ENCODE results near the gene ZNF554. TPM values are rescaled to one million over a fixed set of nuclear protein-coding genes. Genes with fewer than 3 reads are reported as not detected.

Gene ZNF554
- total and polyA plus RNA-seq, 4 donors, result 1.1 to 8.8 (median 4.0) TPM

DNA sequence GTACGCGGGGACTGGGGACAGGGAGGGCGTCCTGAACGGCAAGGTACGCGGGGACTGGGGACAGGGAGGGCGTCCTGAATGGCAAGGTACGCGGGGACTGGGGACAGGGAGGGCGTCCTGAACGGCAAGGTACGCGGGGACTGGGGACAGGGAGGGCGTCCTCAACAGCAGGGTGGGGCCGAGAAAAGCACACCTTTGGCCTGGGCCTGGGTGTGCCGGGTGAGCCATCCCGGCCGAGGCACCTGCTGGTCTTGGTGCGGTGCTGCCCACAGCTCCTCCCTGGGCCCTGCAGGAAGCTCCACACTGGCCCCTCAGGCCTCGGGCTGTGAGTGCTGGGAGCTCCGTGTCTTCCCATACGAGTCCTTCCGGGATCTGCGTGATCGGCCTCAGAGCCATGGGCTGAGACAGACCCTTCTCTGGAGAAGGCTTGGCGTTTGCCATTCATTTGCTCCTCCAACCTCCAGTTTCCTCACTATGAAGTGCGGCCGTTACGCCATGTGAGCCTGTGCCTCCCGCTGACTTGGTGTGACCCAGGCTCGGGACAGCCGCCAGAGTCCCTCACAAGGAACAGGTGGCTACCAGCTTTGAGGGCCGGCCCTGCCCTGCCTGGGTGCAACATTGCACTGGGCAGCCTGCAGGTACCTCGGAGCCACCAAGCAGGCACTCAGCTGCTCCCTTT, 7.8 kb upstream of the ZNF554 start:
- H3K27me3 ChIP-seq (ENCODE audit: control insufficient read depth in 3 of 3, insufficient read depth in 3 of 3, low read length in 2 of 3), result no peaks in the 10 kb centered on the region
- ATAC-seq (ENCODE audit: insufficient read depth, low FRiP score), result no peak
- H3K4me1 ChIP-seq (ENCODE audit: control insufficient read depth in 5 of 5, insufficient read depth in 5 of 5, low read length in 5 of 5), result no peaks in the 10 kb centered on the region
- peaks cover 3 to 54% (median 5%) of the 10 kb centered on the region in 4 donors for H3K36me3 ChIP-seq (ENCODE audit: control insufficient read depth in 4 of 4, insufficient read depth in 4 of 4, low read length in 4 of 4)
- H3K4me3 ChIP-seq, result no peak overlapping the region
- no peak for TF ChIP-seq CTCF (IDR thresholded peaks at IDR 0.05; ENCODE audit: control extremely low read depth, extremely low read depth)
- H3K9me3 ChIP-seq (ENCODE audit: control insufficient read depth in 4 of 4, insufficient read depth in 3 of 4, low read length in 3 of 4), result peaks cover 0 to 3% (median 0%) of the 10 kb centered on the region in 4 donors
- no peak overlapping the region for H3K27ac ChIP-seq (ENCODE audit: low read depth in 1 of 2, low read length in 1 of 2)
- WGBS, 2 donors, result 95 to 96% methylated on average over 31 to 34 of the region's 34 CpGs
- no peak overlapping the region for H3K9ac ChIP-seq (ENCODE audit: insufficient read depth in 1 of 2, low read length in 2 of 2)
- DNase-seq, result no peak

GRCh38 chr19:2812414-2813234, 7.0 kb upstream of the ZNF554 start:
- H3K4me1 ChIP-seq (ENCODE audit: control insufficient read depth in 5 of 5, insufficient read depth in 5 of 5, low read length in 5 of 5), result no peaks in the 10 kb centered on the region
- no peak overlapping the region for H3K4me3 ChIP-seq
- ATAC-seq (ENCODE audit: insufficient read depth, low FRiP score), result no peak
- no peaks in the 10 kb centered on the region for H3K27me3 ChIP-seq (ENCODE audit: control insufficient read depth in 3 of 3, insufficient read depth in 3 of 3, low read length in 2 of 3)
- no peak overlapping the region for H3K9ac ChIP-seq (ENCODE audit: insufficient read depth in 1 of 2, low read length in 2 of 2)
- no peak for DNase-seq
- H3K36me3 ChIP-seq (ENCODE audit: control insufficient read depth in 4 of 4, insufficient read depth in 4 of 4, low read length in 4 of 4), result peaks cover 0 to 46% (median 4%) of the 10 kb centered on the region in 4 donors
- 93 to 94% methylated on average over 37 of the region's 37 CpGs for WGBS, 2 donors
- H3K9me3 ChIP-seq (ENCODE audit: control insufficient read depth in 4 of 4, insufficient read depth in 3 of 4, low read length in 3 of 4), result no peaks in the 10 kb centered on the region
- TF ChIP-seq CTCF (IDR thresholded peaks at IDR 0.05; ENCODE audit: control extremely low read depth, extremely low read depth), result no peak
- H3K27ac ChIP-seq (ENCODE audit: low read depth in 1 of 2, low read length in 1 of 2), result no peak overlapping the region

- ATAC-seq (ENCODE audit: insufficient read depth, low FRiP score) (no peak), DNase-seq (peak in 1 of 3 donors; percentile 31)
- Histone ChIP-seq H3K4me3 (no peak overlapping the region), H3K27ac (ENCODE audit: low read depth in 1 of 2, low read length in 1 of 2) (no peak overlapping the region), H3K36me3 (ENCODE audit: control insufficient read depth in 4 of 4, insufficient read depth in 4 of 4, low read length in 4 of 4) (peaks cover 0 to 38% (median 3%) of the 10 kb centered on the region in 4 donors), H3K9ac (ENCODE audit: insufficient read depth in 1 of 2, low read length in 2 of 2) (no peak overlapping the region), H3K9me3 (ENCODE audit: control insufficient read depth in 4 of 4, insufficient read depth in 3 of 4, low read length in 3 of 4) (no peaks in the 10 kb centered on the region), H3K4me1 (ENCODE audit: control insufficient read depth in 5 of 5, insufficient read depth in 5 of 5, low read length in 5 of 5) (no peaks in the 10 kb centered on the region), H3K27me3 (ENCODE audit: control insufficient read depth in 3 of 3, insufficient read depth in 3 of 3, low read length in 2 of 3) (no peaks in the 10 kb centered on the region)
- no peak for TF ChIP-seq CTCF (IDR thresholded peaks at IDR 0.05; ENCODE audit: control extremely low read depth, extremely low read depth)
- 88 to 91% methylated on average over 35 of the region's 35 CpGs for WGBS, 2 donors
These were observed 6.2 kb upstream of the ZNF554 start for GRCh38 chr19:2813235-2814160.

Measured in lung (tissue), 12 donors.